IMR-90 (cell line): Measurements from ENCODE around the gene MINAR1. TPM values are rescaled to one million over a fixed set of nuclear protein-coding genes. Genes with fewer than 3 reads are reported as not detected.

Experiments used
- ATAC-seq: fragments of 200-7000 bp; cut with Tn5 transposase; 2 replicates; pipeline ENCODE4 v1.9.1; 2020; ENCODE audit warnings: low read depth, mild to moderate bottlenecking, moderate library complexity
- BruUV-seq: library from RNA; stranded (reverse); fragments of 400-500 nt; replicated peaks from 2 replicates; lab custom pipeline; 2021; lab: Mats Ljungman, UMichigan
- CTCF ChIA-PET: fragments of 300-600 bp; formaldehyde crosslinking; extraction: SDS; loops from one replicate; lab custom pipeline; 2021; ENCODE audit warnings: antibody characterized with exemption; lab: Yijun Ruan, JAX
- POLR2A ChIA-PET: fragments of 300-600 bp; sonication (Branson Sonifier 250); formaldehyde crosslinking; loops from one replicate; lab custom pipeline; 2022; ENCODE audit warnings: antibody characterized with exemption; ENCODE audit not compliant: unreplicated experiment; lab: Charles Lee
- DNase-seq: peaks from one replicate; pipeline ENCODE4 v3.0.0; 2013
- H2AFZ ChIP-seq: replicated peaks from 2 replicates; pipeline ENCODE3; 2013; ENCODE audit warnings: low read length, mild to moderate bottlenecking; ENCODE audit not compliant: poor library complexity
- H2AK5ac ChIP-seq: 2 replicates; pipeline ENCODE4 v1.6.1; 2013; ENCODE audit warnings: low read depth, low read length, inconsistent platforms
- H2AK9ac ChIP-seq: replicated peaks from 2 replicates; pipeline ENCODE3; 2013; ENCODE audit warnings: mild to moderate bottlenecking, low read depth, low read length, moderate library complexity; ENCODE audit not compliant: poor library complexity
- H2BK120ac ChIP-seq: 2 replicates; pipeline ENCODE4 v1.6.1; 2013; ENCODE audit warnings: low read depth, low read length, inconsistent platforms
- H2BK15ac ChIP-seq: 3 replicates; pipeline ENCODE4 v1.6.1; 2013; ENCODE audit warnings: low read depth, low read length, inconsistent platforms
- H2BK20ac ChIP-seq: 2 replicates; pipeline ENCODE4 v1.6.1; 2013; ENCODE audit warnings: low read depth, mild to moderate bottlenecking, inconsistent platforms, low read length, moderate library complexity
- H2BK5ac ChIP-seq: 2 replicates; pipeline ENCODE4 v1.6.1; 2013; ENCODE audit warnings: mild to moderate bottlenecking, low read depth, low read length, inconsistent platforms; ENCODE audit not compliant: poor library complexity, severe bottlenecking
- H3K14ac ChIP-seq: replicated peaks from 2 replicates; pipeline ENCODE4 v1.6.1; 2013; ENCODE audit warnings: low read depth, low read length, inconsistent platforms
- H3K18ac ChIP-seq: 2 replicates; pipeline ENCODE4 v1.6.1; 2013; ENCODE audit warnings: low read depth, low read length, control low read depth
- H3K23ac ChIP-seq: 2 replicates; pipeline ENCODE4 v1.6.1; 2013; ENCODE audit warnings: low read depth, low read length, inconsistent platforms
- H3K27ac ChIP-seq: 2 replicates; pipeline ENCODE4 v1.5.1; 2013; ENCODE audit warnings: mild to moderate bottlenecking, control low read depth, low read length; ENCODE audit not compliant: insufficient read depth
- H3K27me3 ChIP-seq: 2 replicates; pipeline ENCODE4 v1.6.1; 2013; ENCODE audit warnings: low read length; ENCODE audit not compliant: control insufficient read depth, insufficient read depth
- H3K36me3 ChIP-seq: 2 replicates; pipeline ENCODE4 v1.6.1; 2013; ENCODE audit warnings: low read length, mixed read lengths; ENCODE audit not compliant: control insufficient read depth, insufficient read depth
- H3K4ac ChIP-seq: 2 replicates; pipeline ENCODE4 v1.6.1; 2013; ENCODE audit warnings: low read depth, low read length, inconsistent platforms
- H3K4me1 ChIP-seq: 2 replicates; pipeline ENCODE4 v1.6.1; 2013; ENCODE audit warnings: low read length, mixed read lengths; ENCODE audit not compliant: control insufficient read depth, insufficient read depth
- H3K4me2 ChIP-seq: 2 replicates; pipeline ENCODE4 v1.6.1; 2013; ENCODE audit warnings: low read depth, mild to moderate bottlenecking, control low read depth, low read length, moderate library complexity
- H3K4me3 ChIP-seq: 2 replicates; pipeline ENCODE4 v1.5.1; 2013; ENCODE audit warnings: low read depth, mild to moderate bottlenecking, control low read depth, low read length, moderate library complexity; ENCODE audit not compliant: insufficient read depth
- H3K56ac ChIP-seq: 2 replicates; pipeline ENCODE4 v1.6.1; 2013; ENCODE audit warnings: low read length, inconsistent platforms; ENCODE audit not compliant: insufficient read depth; ENCODE audit errors: extremely low read depth
- H3K79me1 ChIP-seq, 2 experiments: 2 replicates each; pipeline ENCODE4 v1.6.1; 2013; ENCODE audit warnings: low read length in 2 of 2, inconsistent platforms in 1 of 2, low read depth in 1 of 2
- H3K9ac ChIP-seq: 2 replicates; pipeline ENCODE4 v1.6.1; 2013; ENCODE audit warnings: low read depth, low read length, control low read depth
- H3K9me1 ChIP-seq: 2 replicates; pipeline ENCODE4 v1.6.1; 2013; ENCODE audit warnings: low read length, inconsistent platforms; ENCODE audit not compliant: insufficient read depth
- H3K9me3 ChIP-seq: 2 replicates; pipeline ENCODE4 v1.6.1; 2013; ENCODE audit warnings: low read length; ENCODE audit not compliant: control insufficient read depth, insufficient read depth
- H4K20me1 ChIP-seq: 2 replicates; pipeline ENCODE4 v1.6.1; 2013; ENCODE audit warnings: low read length, inconsistent platforms; ENCODE audit not compliant: insufficient read depth
- H4K5ac ChIP-seq: 2 replicates; pipeline ENCODE4 v1.6.1; 2013; ENCODE audit warnings: mild to moderate bottlenecking, low read depth, low read length, control low read depth
- H4K8ac ChIP-seq, 2 experiments: 2 replicates each; pipeline ENCODE4 v1.6.1; 2013; ENCODE audit warnings: low read depth in 2 of 2, low read length in 2 of 2, control low read depth in 1 of 2, inconsistent platforms in 1 of 2
- H4K91ac ChIP-seq: 2 replicates; pipeline ENCODE4 v1.6.1; 2013; ENCODE audit warnings: low read depth, low read length, inconsistent platforms; ENCODE audit not compliant: insufficient read depth
- BHLHE40 ChIP-seq: fragments of 150-350 bp; IDR thresholded peaks from 2 replicates; pipeline ENCODE4 v1.6.1; 2016; ENCODE audit warnings: mild to moderate bottlenecking, low read depth, low read length
- CEBPB ChIP-seq: IDR thresholded peaks from 2 replicates; pipeline ENCODE4 v1.6.1; 2012; ENCODE audit warnings: low read depth, low read length, improper control_type of control experiment
- CHD1 ChIP-seq: IDR thresholded peaks from 2 replicates; pipeline ENCODE4 v1.6.1; 2012; ENCODE audit warnings: low read depth, low read length, improper control_type of control experiment
- FOS ChIP-seq: fragments of 150-350 bp; IDR thresholded peaks from 2 replicates; pipeline ENCODE4 v1.6.1; 2016; ENCODE audit warnings: low read depth, low read length
- MAFK ChIP-seq: IDR thresholded peaks from 2 replicates; pipeline ENCODE4 v1.6.1; 2012; ENCODE audit warnings: low read depth, low read length, improper control_type of control experiment
- MAZ ChIP-seq: IDR thresholded peaks from 2 replicates; pipeline ENCODE4 v1.6.1; 2012; ENCODE audit warnings: low read depth, mild to moderate bottlenecking, low read length, improper control_type of control experiment, moderate library complexity, borderline replicate concordance
- MXI1 ChIP-seq: IDR thresholded peaks from 2 replicates; pipeline ENCODE4 v1.6.1; 2012; ENCODE audit warnings: low read depth, mild to moderate bottlenecking, low read length, moderate library complexity, borderline replicate concordance
- NFE2L2 ChIP-seq: fragments of 150-350 bp; IDR thresholded peaks from 2 replicates; pipeline ENCODE4 v1.6.1; 2016; ENCODE audit warnings: low read depth, mild to moderate bottlenecking, low read length
- POLR2A ChIP-seq: IDR thresholded peaks from 2 replicates; pipeline ENCODE4 v1.6.1; 2012; ENCODE audit warnings: mild to moderate bottlenecking, low read depth, low read length
- RAD21 ChIP-seq: IDR thresholded peaks from 2 replicates; pipeline ENCODE4 v1.6.1; 2012; ENCODE audit warnings: low read length, improper control_type of control experiment
- RCOR1 ChIP-seq: IDR thresholded peaks from 2 replicates; pipeline ENCODE4 v1.6.1; 2012; ENCODE audit warnings: mild to moderate bottlenecking, low read length, improper control_type of control experiment; ENCODE audit not compliant: insufficient replicate concordance
- RFX5 ChIP-seq: IDR thresholded peaks from 2 replicates; pipeline ENCODE4 v1.8.0; 2012; ENCODE audit warnings: low read depth, mild to moderate bottlenecking, low read length, moderate library complexity
- SMC3 ChIP-seq: fragments of 150-350 bp; IDR thresholded peaks from 2 replicates; pipeline ENCODE4 v1.6.1; 2016; ENCODE audit warnings: low read depth, mild to moderate bottlenecking, antibody characterized with exemption, low read length, moderate library complexity
- WGBS, 2 experiments: methylation state at CpG; one replicate each; pipeline versions ENCODE4 v1.1.5 to v1.1.7; 2013; ENCODE audit warnings: missing lambda C conversion rate in 2 of 2; ENCODE audit not compliant: insufficient read length in 1 of 2; ENCODE audit errors: extremely low coverage in 2 of 2; 5-methylcytosine and 5-hydroxymethylcytosine counted together
- dilution Hi-C: fragments of 300-500 bp; cut with HindIII; formaldehyde crosslinking; loops from one replicate; pipeline ENCODE4 v1.14.3; 2018; ENCODE audit warnings: low sequenced_read_pairs; ENCODE audit not compliant: unreplicated experiment
- in situ Hi-C: fragments of 300-500 bp; cut with MboI; formaldehyde crosslinking; loops from 3 replicates; pipeline ENCODE4 v1.14.3; 2019; ENCODE audit warnings: low sequenced_read_pairs, inconsistent platforms, mixed read lengths
- intact Hi-C: fragments of 100-400 bp; cut with micrococcal nuclease; formaldehyde crosslinking; loops from 2 replicates; pipeline ENCODE4 v1.10.0; 2022
- polyA plus RNA-seq, 3 experiments: library from polyadenylated mRNA; depleted of rRNA; stranded (reverse); fragments of >200 nt; gene quantifications; 2 replicates each; pipeline ENCODE4 v1.2.3, GENCODE V29; 2012; ENCODE audit warnings: low replicate concordance in 1 of 3
- total RNA-seq: library from RNA; depleted of rRNA; stranded (reverse); fragments of >200 nt; gene quantifications from 2 replicates; pipeline ENCODE4 v1.2.3, GENCODE V29; 2012
- TF ChIP-seq, protein P1 (sequence below): fragments of 150-350 bp; IDR thresholded peaks from 2 replicates; pipeline ENCODE4 v1.6.1; 2016; ENCODE audit warnings: low read depth, mild to moderate bottlenecking, low read length, moderate library complexity, borderline replicate concordance
- TF ChIP-seq, protein P2 (sequence below): conservative IDR thresholded peaks from 2 replicates; pipeline ENCODE4 v1.5.1; 2012; ENCODE audit warnings: mild to moderate bottlenecking, low read depth, low read length, improper control_type of control experiment

The MINAR1 gene
- total and polyA plus RNA-seq, 2 of the 4 experiments (the other 2 are of a cell fraction): 0.65 to 1.6 TPM

DNA sequence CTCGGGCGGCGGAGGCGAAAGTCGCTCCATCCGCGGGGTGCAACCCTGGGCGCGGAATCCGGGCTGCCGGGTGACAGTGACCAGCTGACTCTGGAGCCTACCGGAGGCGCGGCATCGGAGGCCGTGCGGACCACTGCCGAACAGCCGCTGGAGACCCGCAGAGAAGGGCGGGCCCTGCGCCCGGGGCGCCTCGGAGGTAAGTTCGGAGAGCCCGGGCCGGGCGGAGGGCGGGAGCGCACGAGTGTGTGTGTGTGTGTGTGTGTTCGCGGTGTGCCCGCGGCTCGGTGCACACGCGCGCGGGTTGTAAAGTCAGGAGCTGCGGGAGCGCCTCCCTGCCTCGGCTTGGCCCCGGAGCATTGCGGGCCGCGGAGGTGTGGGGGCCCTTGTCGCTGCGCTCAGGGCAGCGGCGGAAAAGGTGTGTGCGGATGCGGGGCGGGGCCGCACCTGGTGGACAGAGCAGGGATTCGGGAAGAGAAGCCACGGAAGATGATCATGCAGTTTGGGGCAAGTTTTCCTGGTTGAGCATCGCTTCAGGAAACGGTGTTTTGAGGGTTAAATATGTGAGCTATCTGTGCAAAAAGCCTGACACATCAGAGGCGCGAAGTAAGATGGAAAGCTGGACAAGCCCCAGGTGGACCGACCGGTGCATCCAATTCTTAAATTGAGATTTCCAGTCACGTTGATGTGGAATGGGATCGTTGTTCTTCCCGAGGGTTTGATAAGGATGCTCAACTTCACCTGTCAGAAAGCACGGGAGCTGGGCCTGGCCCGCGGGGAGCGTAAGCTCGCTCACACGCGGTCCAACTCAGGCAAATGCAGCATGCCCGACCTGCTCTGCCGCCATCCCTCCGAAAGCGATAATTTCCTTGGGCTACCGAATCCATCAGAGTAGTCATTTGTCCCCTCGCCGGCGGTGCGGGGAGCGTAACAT is 474 bp downstream of the MINAR1 start:
- Histone ChIP-seq H3K14ac (no peak overlapping the region), H3K27me3 (peaks cover 42% of the 10 kb centered on the region), H4K91ac (no peak overlapping the region), H3K9ac (no peak overlapping the region), H4K8ac (no peak overlapping the region), H2AFZ (peak overlapping the region; percentile 90), H4K20me1 (no peaks in the 10 kb centered on the region), H4K5ac (no peak overlapping the region), H3K79me1 (no peaks in the 10 kb centered on the region), H3K4me1 (no peaks in the 10 kb centered on the region), H2AK5ac (no peak overlapping the region), H3K36me3 (no peaks in the 10 kb centered on the region), H2BK5ac (no peak overlapping the region), H2BK20ac (no peak overlapping the region), H2AK9ac (peak overlapping the region; percentile 26), H3K9me3 (no peaks in the 10 kb centered on the region), H3K18ac (no peak overlapping the region), H3K56ac (no peak overlapping the region), H3K4ac (no peak overlapping the region), H3K4me2 (peak overlapping the region; percentile 42), H3K4me3 (peak overlapping the region; percentile 65), H3K23ac (peak overlapping the region; percentile 73), H3K9me1 (0 out of 2 replicates have a peak, but pooled peaks cover 4% of the 10 kb centered on the region), H2BK120ac (no peak overlapping the region), H3K27ac (no peak overlapping the region), H2BK15ac (no peak overlapping the region)
- ATAC-seq (peak; percentile 32), DNase-seq (no peak)
- dilution Hi-C loops: no loop called here
- WGBS, 2 experiments: 4% methylated on average over 49 of the region's 84 CpGs; no CpG with 5 or more reads in 1 of the 2 experiments
- CTCF ChIA-PET: interaction anchor here (0.6 to 1.5 kb wide), 4 partner anchors 14 to 52 kb away, joined by 3 to 5 read pairs (median 4); no protein-coding TSS in a partner anchor
- BruUV-seq: no TSS peak
- intact Hi-C loops: loop anchor here (2.0 to 5.0 kb wide), 2 partner anchors 50 to 52 kb away; no protein-coding TSS in a partner anchor
- in situ Hi-C loops: no loop called here
- POLR2A ChIA-PET: no interaction called here
- no peak for TF ChIP-seq BHLHE40
- no peak for TF ChIP-seq SMC3
- TF ChIP-seq CEBPB: no peak
- TF ChIP-seq, protein P1, sequence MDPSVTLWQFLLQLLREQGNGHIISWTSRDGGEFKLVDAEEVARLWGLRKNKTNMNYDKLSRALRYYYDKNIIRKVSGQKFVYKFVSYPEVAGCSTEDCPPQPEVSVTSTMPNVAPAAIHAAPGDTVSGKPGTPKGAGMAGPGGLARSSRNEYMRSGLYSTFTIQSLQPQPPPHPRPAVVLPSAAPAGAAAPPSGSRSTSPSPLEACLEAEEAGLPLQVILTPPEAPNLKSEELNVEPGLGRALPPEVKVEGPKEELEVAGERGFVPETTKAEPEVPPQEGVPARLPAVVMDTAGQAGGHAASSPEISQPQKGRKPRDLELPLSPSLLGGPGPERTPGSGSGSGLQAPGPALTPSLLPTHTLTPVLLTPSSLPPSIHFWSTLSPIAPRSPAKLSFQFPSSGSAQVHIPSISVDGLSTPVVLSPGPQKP: no peak
- no peak for TF ChIP-seq MAFK
- TF ChIP-seq RFX5: no peak
- TF ChIP-seq MAZ: no peak
- no peak for TF ChIP-seq RCOR1
- TF ChIP-seq, protein P2, sequence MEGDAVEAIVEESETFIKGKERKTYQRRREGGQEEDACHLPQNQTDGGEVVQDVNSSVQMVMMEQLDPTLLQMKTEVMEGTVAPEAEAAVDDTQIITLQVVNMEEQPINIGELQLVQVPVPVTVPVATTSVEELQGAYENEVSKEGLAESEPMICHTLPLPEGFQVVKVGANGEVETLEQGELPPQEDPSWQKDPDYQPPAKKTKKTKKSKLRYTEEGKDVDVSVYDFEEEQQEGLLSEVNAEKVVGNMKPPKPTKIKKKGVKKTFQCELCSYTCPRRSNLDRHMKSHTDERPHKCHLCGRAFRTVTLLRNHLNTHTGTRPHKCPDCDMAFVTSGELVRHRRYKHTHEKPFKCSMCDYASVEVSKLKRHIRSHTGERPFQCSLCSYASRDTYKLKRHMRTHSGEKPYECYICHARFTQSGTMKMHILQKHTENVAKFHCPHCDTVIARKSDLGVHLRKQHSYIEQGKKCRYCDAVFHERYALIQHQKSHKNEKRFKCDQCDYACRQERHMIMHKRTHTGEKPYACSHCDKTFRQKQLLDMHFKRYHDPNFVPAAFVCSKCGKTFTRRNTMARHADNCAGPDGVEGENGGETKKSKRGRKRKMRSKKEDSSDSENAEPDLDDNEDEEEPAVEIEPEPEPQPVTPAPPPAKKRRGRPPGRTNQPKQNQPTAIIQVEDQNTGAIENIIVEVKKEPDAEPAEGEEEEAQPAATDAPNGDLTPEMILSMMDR: no peak
- TF ChIP-seq FOS: no peak
- no peak for TF ChIP-seq MXI1
- no peak for TF ChIP-seq POLR2A
- TF ChIP-seq RAD21: no peak
- TF ChIP-seq NFE2L2: no peak
- no peak for TF ChIP-seq CHD1
